SK-N-SH treated with all-trans-retinoic acid at 6 μM for 48 hours (cell line): ENCODE data around the gene NCK2.

Experiments used
- ATAC-seq: fragments of 200-7000 bp; cut with Tn5 transposase; 3 replicates; pipeline ENCODE4 v1.9.1; 2020; ENCODE audit warnings: mild to moderate bottlenecking, moderate library complexity
- BACH2 ChIP-seq: fragments of 250-450 bp; sonication (Bioruptor Pico); IDR thresholded peaks from 2 replicates; pipeline ENCODE4 v1.9.0; 2021; ENCODE audit warnings: mild to moderate bottlenecking, borderline replicate concordance
- CSDC2 ChIP-seq: fragments of 250-450 bp; sonication (Bioruptor Pico); IDR thresholded peaks from 2 replicates; pipeline ENCODE4 v1.5.0; 2020; ENCODE audit warnings: mild to moderate bottlenecking, moderate library complexity
- GLIS3 ChIP-seq: fragments of 250-450 bp; sonication (Bioruptor Pico); IDR thresholded peaks from 2 replicates; pipeline ENCODE4 v1.5.0; 2020; ENCODE audit warnings: mild to moderate bottlenecking, moderate library complexity
- OSR1 ChIP-seq: fragments of 250-450 bp; sonication (Bioruptor Pico); IDR thresholded peaks from 2 replicates; pipeline ENCODE4 v1.8.0; 2022; ENCODE audit warnings: moderate library complexity, mild to moderate bottlenecking, inconsistent platforms
- PPARA ChIP-seq: fragments of 250-450 bp; sonication (Bioruptor Pico); IDR thresholded peaks from 2 replicates; pipeline ENCODE4 v1.5.0; 2020; ENCODE audit warnings: mild to moderate bottlenecking, borderline replicate concordance
- RARB ChIP-seq: fragments of 250-450 bp; sonication (Bioruptor Pico); IDR thresholded peaks from 2 replicates; pipeline ENCODE4 v1.8.0; 2021; ENCODE audit warnings: mild to moderate bottlenecking, moderate library complexity
- SNAI2 ChIP-seq: fragments of 250-450 bp; sonication (Bioruptor Pico); IDR thresholded peaks from 2 replicates; pipeline ENCODE4 v1.5.0; 2020; ENCODE audit warnings: mild to moderate bottlenecking, moderate library complexity
- TCF4 ChIP-seq: fragments of 250-450 bp; sonication (Bioruptor Pico); IDR thresholded peaks from 2 replicates; pipeline ENCODE4 v1.8.0; 2021; ENCODE audit warnings: mild to moderate bottlenecking, moderate library complexity, borderline replicate concordance
- ZC3H10 ChIP-seq: fragments of 250-450 bp; sonication (Bioruptor Pico); IDR thresholded peaks from 2 replicates; pipeline ENCODE4 v1.5.1; 2021; ENCODE audit warnings: mild to moderate bottlenecking, moderate library complexity
- ZFP3 ChIP-seq: fragments of 250-450 bp; sonication (Bioruptor Pico); IDR thresholded peaks from 2 replicates; pipeline ENCODE4 v1.5.0; 2020; ENCODE audit warnings: mild to moderate bottlenecking, moderate library complexity
- ZFP30 ChIP-seq: fragments of 450-650 bp; formaldehyde crosslinking; IDR thresholded peaks from 2 replicates; pipeline ENCODE4 v1.5.0; 2022; ENCODE audit warnings: mild to moderate bottlenecking, moderate library complexity
- ZNF565 ChIP-seq: fragments of 450-650 bp; formaldehyde crosslinking; conservative IDR thresholded peaks from 2 replicates; pipeline ENCODE4 v1.5.0; 2020; ENCODE audit warnings: low read depth, mild to moderate bottlenecking, moderate library complexity
- ZNF70 ChIP-seq: fragments of 450-650 bp; formaldehyde crosslinking; IDR thresholded peaks from 2 replicates; pipeline ENCODE4 v1.5.0; 2020; ENCODE audit warnings: mild to moderate bottlenecking, moderate library complexity
- ZNF8 ChIP-seq: fragments of 450-650 bp; formaldehyde crosslinking; IDR thresholded peaks from 2 replicates; pipeline ENCODE4 v1.5.0; 2020; ENCODE audit warnings: mild to moderate bottlenecking, moderate library complexity
- TF ChIP-seq, protein P1 (sequence below): fragments of 250-450 bp; sonication (Bioruptor Pico); IDR thresholded peaks from 2 replicates; pipeline ENCODE4 v1.5.1; 2020; ENCODE audit warnings: low read depth, mild to moderate bottlenecking, moderate library complexity
- TF ChIP-seq, protein P2 (sequence below): fragments of 250-450 bp; sonication (Bioruptor Pico); IDR thresholded peaks from 2 replicates; pipeline ENCODE4 v1.5.1; 2021; ENCODE audit warnings: mild to moderate bottlenecking, moderate library complexity
- TF ChIP-seq, protein P3 (sequence below): fragments of 250-450 bp; sonication (Bioruptor Pico); IDR thresholded peaks from 2 replicates; pipeline ENCODE4 v1.5.0; 2020; ENCODE audit warnings: mild to moderate bottlenecking, moderate library complexity
- TF ChIP-seq, protein P4 (sequence below): fragments of 250-450 bp; sonication (Bioruptor Pico); IDR thresholded peaks from 2 replicates; pipeline ENCODE4 v1.8.0; 2021; ENCODE audit warnings: low read depth, mild to moderate bottlenecking, moderate library complexity, borderline replicate concordance
- TF ChIP-seq, protein P5 (sequence below): fragments of 250-450 bp; sonication (Bioruptor Pico); IDR thresholded peaks from 2 replicates; pipeline ENCODE4 v1.8.0; 2020; ENCODE audit warnings: mild to moderate bottlenecking, moderate library complexity, borderline replicate concordance

Gene NCK2

DNA sequence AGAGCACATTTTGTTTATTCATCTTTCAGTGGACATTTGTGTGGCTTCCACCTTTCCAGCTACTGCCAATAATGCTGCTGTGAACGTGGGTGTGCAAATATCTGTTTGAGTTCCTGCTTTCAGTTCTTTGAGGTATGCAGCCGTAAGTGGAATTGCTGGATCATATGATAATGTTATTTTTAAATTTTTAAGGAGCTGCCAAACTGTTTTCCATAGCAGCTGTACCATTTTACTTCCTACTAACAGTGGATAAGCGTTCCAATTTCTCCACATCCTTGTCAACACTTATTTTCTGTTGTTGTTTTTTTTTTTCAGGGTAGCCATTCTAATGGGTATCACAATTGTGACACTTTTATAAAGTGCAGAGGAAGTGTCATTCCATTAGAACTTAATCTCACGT lies 162.5 kb downstream of the NCK2 start:
- TF ChIP-seq TCF4 (CRISPR knock-in tag) (no peak), GLIS3 (CRISPR knock-in tag) (no peak), ZNF565 (CRISPR knock-in tag) (no peak), BACH2 (CRISPR knock-in tag) (no peak)
- TF ChIP-seq, protein P1, sequence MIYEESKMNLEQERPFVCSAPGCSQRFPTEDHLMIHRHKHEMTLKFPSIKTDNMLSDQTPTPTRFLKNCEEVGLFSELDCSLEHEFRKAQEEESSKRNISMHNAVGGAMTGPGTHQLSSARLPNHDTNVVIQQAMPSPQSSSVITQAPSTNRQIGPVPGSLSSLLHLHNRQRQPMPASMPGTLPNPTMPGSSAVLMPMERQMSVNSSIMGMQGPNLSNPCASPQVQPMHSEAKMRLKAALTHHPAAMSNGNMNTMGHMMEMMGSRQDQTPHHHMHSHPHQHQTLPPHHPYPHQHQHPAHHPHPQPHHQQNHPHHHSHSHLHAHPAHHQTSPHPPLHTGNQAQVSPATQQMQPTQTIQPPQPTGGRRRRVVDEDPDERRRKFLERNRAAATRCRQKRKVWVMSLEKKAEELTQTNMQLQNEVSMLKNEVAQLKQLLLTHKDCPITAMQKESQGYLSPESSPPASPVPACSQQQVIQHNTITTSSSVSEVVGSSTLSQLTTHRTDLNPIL = no peak
- TF ChIP-seq, protein P2, sequence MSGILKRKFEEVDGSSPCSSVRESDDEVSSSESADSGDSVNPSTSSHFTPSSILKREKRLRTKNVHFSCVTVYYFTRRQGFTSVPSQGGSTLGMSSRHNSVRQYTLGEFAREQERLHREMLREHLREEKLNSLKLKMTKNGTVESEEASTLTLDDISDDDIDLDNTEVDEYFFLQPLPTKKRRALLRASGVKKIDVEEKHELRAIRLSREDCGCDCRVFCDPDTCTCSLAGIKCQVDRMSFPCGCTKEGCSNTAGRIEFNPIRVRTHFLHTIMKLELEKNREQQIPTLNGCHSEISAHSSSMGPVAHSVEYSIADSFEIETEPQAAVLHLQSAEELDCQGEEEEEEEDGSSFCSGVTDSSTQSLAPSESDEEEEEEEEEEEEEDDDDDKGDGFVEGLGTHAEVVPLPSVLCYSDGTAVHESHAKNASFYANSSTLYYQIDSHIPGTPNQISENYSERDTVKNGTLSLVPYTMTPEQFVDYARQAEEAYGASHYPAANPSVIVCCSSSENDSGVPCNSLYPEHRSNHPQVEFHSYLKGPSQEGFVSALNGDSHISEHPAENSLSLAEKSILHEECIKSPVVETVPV (CRISPR knock-in tag) = no peak
- no peak for ATAC-seq

DNA sequence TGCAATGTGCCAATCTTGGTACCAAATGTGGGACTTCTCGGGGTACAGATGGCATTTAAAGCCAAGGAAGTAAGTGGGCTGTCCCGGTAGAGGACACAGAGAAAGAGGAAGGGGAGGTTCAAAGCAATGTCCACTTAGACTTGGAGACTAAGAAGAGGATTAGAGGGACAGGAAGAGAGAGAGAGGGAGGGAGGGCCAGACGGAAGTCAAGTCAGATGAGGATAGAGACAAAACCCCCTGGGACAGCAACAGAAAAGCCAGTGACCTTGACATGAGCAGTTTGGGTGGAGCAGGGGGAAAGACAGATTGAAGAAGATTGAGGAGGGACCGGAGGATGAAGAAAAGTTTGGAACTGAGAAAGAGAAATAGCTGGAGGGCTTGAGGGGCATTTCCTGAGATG lies 164.5 kb downstream of the NCK2 start:
- no peak for TF ChIP-seq ZFP30 (CRISPR knock-in tag)
- no peak for TF ChIP-seq ZFP3
- no peak for TF ChIP-seq SNAI2 (CRISPR knock-in tag)
- TF ChIP-seq, protein P3, sequence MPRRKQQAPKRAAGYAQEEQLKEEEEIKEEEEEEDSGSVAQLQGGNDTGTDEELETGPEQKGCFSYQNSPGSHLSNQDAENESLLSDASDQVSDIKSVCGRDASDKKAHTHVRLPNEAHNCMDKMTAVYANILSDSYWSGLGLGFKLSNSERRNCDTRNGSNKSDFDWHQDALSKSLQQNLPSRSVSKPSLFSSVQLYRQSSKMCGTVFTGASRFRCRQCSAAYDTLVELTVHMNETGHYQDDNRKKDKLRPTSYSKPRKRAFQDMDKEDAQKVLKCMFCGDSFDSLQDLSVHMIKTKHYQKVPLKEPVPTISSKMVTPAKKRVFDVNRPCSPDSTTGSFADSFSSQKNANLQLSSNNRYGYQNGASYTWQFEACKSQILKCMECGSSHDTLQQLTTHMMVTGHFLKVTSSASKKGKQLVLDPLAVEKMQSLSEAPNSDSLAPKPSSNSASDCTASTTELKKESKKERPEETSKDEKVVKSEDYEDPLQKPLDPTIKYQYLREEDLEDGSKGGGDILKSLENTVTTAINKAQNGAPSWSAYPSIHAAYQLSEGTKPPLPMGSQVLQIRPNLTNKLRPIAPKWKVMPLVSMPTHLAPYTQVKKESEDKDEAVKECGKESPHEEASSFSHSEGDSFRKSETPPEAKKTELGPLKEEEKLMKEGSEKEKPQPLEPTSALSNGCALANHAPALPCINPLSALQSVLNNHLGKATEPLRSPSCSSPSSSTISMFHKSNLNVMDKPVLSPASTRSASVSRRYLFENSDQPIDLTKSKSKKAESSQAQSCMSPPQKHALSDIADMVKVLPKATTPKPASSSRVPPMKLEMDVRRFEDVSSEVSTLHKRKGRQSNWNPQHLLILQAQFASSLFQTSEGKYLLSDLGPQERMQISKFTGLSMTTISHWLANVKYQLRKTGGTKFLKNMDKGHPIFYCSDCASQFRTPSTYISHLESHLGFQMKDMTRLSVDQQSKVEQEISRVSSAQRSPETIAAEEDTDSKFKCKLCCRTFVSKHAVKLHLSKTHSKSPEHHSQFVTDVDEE = no peak
- no peak for TF ChIP-seq PPARA (CRISPR knock-in tag)
- TF ChIP-seq OSR1 (CRISPR knock-in tag) = no peak
- no peak for TF ChIP-seq RARB (CRISPR knock-in tag)
- TF ChIP-seq CSDC2 = no peak
- no peak for TF ChIP-seq ZC3H10 (CRISPR knock-in tag)
- TF ChIP-seq ZNF8 (CRISPR knock-in tag) = no peak
- TF ChIP-seq, protein P4, sequence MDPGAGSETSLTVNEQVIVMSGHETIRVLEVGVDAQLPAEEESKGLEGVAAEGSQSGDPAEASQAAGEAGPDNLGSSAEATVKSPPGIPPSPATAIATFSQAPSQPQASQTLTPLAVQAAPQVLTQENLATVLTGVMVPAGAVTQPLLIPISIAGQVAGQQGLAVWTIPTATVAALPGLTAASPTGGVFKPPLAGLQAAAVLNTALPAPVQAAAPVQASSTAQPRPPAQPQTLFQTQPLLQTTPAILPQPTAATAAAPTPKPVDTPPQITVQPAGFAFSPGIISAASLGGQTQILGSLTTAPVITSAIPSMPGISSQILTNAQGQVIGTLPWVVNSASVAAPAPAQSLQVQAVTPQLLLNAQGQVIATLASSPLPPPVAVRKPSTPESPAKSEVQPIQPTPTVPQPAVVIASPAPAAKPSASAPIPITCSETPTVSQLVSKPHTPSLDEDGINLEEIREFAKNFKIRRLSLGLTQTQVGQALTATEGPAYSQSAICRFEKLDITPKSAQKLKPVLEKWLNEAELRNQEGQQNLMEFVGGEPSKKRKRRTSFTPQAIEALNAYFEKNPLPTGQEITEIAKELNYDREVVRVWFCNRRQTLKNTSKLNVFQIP (CRISPR knock-in tag) = no peak
- TF ChIP-seq ZNF565 (CRISPR knock-in tag) = no peak
- no peak for TF ChIP-seq ZNF70 (CRISPR knock-in tag)
- TF ChIP-seq, protein P2 (CRISPR knock-in tag) = no peak
- TF ChIP-seq, protein P5, sequence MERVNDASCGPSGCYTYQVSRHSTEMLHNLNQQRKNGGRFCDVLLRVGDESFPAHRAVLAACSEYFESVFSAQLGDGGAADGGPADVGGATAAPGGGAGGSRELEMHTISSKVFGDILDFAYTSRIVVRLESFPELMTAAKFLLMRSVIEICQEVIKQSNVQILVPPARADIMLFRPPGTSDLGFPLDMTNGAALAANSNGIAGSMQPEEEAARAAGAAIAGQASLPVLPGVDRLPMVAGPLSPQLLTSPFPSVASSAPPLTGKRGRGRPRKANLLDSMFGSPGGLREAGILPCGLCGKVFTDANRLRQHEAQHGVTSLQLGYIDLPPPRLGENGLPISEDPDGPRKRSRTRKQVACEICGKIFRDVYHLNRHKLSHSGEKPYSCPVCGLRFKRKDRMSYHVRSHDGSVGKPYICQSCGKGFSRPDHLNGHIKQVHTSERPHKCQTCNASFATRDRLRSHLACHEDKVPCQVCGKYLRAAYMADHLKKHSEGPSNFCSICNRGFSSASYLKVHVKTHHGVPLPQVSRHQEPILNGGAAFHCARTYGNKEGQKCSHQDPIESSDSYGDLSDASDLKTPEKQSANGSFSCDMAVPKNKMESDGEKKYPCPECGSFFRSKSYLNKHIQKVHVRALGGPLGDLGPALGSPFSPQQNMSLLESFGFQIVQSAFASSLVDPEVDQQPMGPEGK (CRISPR knock-in tag) = no peak
- TF ChIP-seq, protein P1 = no peak
- no peak for ATAC-seq
